GM18526 (cell line): ENCODE measurements around the gene AP3D1.

Experiments
- POLR2A ChIP-seq: IDR thresholded peaks from 3 replicates; pipeline ENCODE4 v1.6.1; 2011; ENCODE audit not compliant: insufficient read length; ENCODE audit errors: extremely low read depth

The AP3D1 gene

DNA sequence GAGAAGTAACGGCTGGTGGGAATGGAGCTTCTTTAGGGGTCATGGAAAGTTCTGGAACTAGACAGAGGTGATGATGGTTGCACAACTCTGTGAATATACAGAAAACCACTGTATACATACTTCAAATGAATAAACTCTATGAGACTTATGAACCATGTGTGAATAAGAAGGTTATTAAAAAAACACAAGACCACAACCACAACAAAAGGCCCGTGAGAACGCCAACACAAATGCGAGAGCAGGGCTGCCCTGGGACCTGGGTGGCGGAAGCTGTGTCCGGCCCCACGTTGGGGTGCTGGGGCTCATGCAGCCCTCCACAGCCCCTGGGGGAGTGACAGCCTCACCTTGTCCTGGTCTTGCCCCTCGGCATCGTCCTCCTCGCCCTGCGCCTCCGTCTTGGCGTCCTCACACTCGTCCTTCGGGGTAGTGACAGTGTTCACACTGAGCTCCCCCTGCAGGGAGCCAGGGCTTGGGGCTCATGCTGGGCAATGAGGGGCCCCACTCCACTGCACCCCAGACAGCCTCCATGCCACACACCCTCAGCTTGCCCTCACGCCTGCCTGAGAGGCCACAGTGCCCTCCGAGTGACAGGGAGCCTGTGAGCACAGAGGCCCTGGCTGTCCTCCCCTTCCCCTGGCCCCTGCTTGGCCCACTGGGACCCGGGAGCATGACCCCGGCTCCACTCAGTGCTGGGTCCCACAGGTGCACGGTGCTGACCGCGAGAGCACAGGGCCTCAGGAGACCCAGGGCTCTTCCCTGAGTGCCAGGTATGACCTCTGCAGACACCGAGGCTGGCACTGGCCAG lies 38.6 kb downstream of the AP3D1 start:
- no peak for TF ChIP-seq POLR2A

DNA sequence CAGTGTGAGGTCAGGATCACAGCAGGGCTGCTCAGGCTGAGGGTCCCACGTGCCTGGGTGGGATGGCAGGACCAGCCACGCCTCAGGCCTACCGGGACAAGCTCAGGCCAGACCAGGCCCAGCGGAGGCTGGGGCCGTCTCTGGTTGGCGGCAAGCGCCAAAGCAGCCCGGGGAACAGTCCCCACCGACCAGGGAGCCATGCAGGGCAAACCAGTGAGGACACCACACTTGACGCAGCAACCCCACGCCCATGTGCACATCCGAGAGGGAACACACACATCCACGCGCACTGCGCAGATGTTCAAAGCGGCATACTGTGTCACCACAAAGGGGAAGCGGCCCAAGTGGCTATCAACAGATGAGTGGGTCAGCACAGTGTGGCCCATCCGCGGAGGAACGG lies 39.5 kb downstream of the AP3D1 start:
- no peak for TF ChIP-seq POLR2A

- no peak for TF ChIP-seq POLR2A
Observed at GRCh38 chr19:2111425-2111824, 39.9 kb downstream of the AP3D1 start.

GRCh38 chr19:2110822-2111221 lies 40.5 kb downstream of the AP3D1 start:
- TF ChIP-seq POLR2A: no peak

GRCh38 chr19:2109046-2109864 lies 42.1 kb downstream of the AP3D1 start:
- TF ChIP-seq POLR2A: no peak

GRCh38 chr19:2108251-2109016 lies 42.9 kb downstream of the AP3D1 start:
- TF ChIP-seq POLR2A: no peak

DNA sequence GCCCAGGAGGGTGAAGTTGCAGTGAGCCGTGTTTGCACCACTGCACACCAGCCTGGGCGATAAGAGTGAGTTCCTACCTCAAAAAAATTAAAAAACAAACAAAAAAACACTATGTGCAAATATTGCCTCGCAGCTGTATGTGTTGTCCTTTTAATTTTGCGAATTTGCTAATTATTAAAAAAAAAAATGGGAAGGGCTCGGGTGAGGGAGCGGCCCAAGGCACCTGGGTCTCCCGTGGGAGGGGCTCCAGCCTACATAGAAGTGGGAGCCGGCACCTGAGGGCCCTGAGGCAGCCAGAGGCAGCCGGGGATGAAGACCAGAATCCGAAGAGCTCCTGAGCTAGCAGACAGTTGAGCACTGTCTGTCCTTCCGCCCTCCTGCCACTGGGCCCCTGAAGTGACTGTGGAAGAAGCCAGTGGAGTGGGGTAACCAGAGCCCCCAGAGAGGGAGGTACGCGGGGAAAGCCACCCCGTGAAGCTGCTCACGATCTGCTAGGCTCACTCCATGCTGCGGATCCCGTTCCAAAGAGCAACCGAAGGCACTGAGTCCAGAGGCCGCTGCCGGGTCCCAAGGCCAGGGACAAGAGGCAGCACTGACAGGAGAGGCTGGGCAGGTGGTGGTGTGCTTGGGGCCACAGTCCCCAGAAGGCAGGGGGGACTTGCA lies 48.2 kb downstream of the AP3D1 start:
- TF ChIP-seq POLR2A: no peak

DNA sequence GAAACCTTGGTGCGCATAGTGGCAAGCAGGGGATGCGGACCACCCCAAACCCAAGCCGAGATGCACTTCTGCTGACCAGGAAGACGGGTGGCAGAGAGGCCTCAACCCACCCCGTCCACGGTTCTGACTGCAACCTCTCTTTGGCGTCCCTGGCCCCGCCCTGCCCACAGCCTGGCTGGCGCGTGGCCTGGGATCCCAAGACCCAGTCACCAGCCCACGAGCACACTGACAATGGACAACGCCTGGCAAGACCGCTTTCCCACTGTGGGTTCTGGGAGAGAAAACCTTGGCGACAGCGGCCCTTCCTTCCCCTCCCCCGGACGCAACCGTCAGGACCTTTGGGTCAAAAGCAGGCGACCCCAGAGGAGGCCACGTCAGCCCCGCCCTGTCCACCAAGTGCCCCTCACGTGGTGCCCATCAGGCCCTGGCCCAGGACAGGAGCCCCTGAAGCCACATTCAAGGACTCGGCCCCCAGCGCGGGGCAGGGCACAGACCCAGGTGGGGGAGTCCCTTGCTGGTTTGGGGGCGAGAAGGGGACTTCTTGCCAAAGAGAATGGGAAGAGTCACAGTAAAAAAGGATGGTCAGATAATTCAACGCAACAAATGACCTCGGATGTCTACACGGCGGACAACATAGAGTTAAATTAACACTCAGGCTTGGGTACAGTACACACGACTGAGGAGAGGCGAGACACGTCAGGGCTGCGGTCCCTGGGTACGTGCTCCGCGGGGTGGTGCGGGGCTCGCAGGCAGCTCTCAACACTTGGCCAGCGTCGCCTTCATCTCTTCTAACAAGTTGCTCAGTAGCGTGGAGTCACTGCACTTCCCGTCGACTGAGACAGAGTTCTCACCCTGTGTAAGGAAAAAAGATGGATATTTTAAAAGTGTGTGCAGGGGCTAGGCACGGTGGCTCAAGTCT lies 49.7 kb downstream of the AP3D1 start:
- no peak for TF ChIP-seq POLR2A

DNA sequence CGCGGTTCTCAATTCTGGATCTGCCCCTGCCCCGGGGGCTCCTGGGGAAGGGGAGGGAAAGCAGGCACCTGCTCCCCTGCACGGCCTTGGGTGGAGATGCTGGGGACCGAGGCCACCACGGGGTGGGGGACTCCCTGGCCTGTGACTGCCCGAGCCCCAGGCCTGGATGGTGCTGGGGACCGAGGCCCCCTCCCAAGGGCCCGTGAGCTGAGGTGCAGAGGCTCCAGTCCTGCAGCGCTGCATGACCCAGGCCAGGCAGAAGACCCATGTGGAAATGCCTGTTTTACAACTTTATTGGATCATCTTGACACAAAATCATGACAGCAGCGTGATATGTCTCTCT lies 50.7 kb downstream of the AP3D1 start:
- no peak for TF ChIP-seq POLR2A

DNA sequence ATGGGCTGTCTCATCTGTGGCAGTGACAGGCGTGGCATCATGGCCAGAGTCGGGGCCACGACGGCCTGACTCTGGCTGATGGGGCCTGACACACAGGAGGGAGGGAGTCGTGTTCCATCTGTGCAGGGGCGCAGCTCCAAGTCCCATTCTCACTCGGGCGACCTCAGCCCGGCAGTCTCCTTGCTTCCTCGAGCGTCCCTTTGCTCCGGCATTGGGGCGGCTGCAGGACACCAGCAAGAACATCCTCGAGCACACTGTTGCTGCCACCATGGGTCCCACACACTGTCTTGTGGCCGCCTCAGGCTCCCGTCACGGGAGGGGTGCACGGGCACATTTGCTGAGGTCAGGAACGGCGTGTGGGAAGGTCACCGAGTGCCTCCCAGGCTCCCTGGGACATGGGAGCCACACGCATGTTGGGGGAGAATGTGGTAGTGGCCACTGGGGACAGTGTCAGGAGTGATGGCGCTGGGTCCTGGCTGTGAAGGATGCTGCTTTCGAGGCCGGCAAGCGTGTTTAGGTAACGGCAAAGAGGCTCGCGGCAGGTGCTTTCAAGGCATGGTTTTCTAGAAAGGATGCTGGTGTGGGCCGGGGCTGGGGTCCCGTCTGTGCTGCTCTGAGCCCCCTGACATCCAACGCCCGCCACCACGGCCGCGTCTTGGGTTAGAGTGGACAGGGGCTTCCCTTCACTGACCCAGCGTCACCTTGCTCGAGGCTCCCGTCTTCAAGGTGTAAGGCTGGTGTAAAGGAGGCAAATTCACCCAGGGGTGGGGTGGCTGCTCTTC lies 51.2 kb downstream of the AP3D1 start:
- TF ChIP-seq POLR2A: no peak

- TF ChIP-seq POLR2A: no peak
Observed at GRCh38 chr19:2099054-2099501, 52.3 kb downstream of the AP3D1 start.

DNA sequence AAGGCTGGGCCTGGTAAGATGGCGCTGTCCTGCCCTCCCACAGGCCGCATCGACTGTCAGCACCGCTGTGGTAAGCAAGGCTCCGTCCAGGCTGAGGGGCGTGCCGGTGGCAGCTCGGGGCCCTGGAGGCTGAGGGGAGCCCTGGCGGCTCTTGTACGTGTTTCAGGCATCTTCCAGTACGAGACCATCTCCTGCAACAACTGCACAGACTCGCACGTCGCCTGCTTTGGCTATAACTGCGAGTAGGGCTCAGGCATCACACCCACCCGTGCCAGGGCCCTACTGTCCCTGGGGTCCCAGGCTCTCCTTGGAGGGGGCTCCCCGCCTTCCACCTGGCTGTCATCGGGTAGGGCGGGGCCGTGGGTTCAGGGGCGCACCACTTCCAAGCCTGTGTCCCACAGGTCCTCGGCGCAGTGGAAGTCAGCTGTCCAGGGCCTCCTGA lies 53.5 kb downstream of the AP3D1 start:
- TF ChIP-seq POLR2A: no peak

GRCh38 chr19:2097203-2097885 lies 54.0 kb downstream of the AP3D1 start:
- TF ChIP-seq POLR2A: no peak
